ENCODE measurements around the gene CALCOCO1.
"Not testable (repeated sequence)": the region's sequence is repeated elsewhere in the genome, so short reads cannot be mapped to it uniquely, and the experiment has no call there.

CALCOCO1 gene

GRCh38 chr12:53729644-53730043 is 2.4 kb upstream of the CALCOCO1 start:
- no peaks in the 10 kb centered on the region for H3K36me3 ChIP-seq (ENCODE audit: insufficient read depth, low read length)
- no peaks in the 10 kb centered on the region for H3K9me3 ChIP-seq (ENCODE audit: insufficient read depth, low read depth, low read length)
- H3K4me1 ChIP-seq (ENCODE audit: insufficient read depth, low read length): peaks cover 8% of the 10 kb centered on the region; the same call in 1 of the 2 replicates
- H3K9ac ChIP-seq (ENCODE audit: low read depth, low read length): no peak overlapping the region
- H3K27me3 ChIP-seq (ENCODE audit: insufficient read depth, low read length): peaks cover 10% of the 10 kb centered on the region; the same call in 1 of the 2 replicates
- H3K4me3 ChIP-seq (ENCODE audit: low read length): no peak overlapping the region
- H3K27ac ChIP-seq (ENCODE audit: low read depth, low read length): no peak overlapping the region

- no peaks in the 10 kb centered on the region for H3K9me3 ChIP-seq (ENCODE audit: insufficient read depth, low read depth, low read length)
- no peaks in the 10 kb centered on the region for H3K27me3 ChIP-seq (ENCODE audit: insufficient read depth, low read length)
- no peak overlapping the region for H3K9ac ChIP-seq (ENCODE audit: low read depth, low read length)
- no peaks in the 10 kb centered on the region for H3K36me3 ChIP-seq (ENCODE audit: insufficient read depth, low read length)
- H3K4me3 ChIP-seq (ENCODE audit: low read length): peak overlapping the region; percentile 80
- 18% methylated on average over 4 of the region's 7 CpGs for WGBS
- H3K27ac ChIP-seq (ENCODE audit: low read depth, low read length): no peak overlapping the region; the same call in 1 of the 2 replicates
- peaks cover 8% of the 10 kb centered on the region; the same call in 1 of the 2 replicates for H3K4me1 ChIP-seq (ENCODE audit: insufficient read depth, low read length)
Measured at GRCh38 chr12:53728206-53728605, 954 bp upstream of the CALCOCO1 start.

GRCh38 chr12:53726946-53727309 is 324 bp downstream of the CALCOCO1 start:
- Histone ChIP-seq H3K9me3 (ENCODE audit: insufficient read depth, low read depth, low read length) (no peaks in the 10 kb centered on the region), H3K9ac (ENCODE audit: low read depth, low read length) (no peak overlapping the region), H3K4me1 (ENCODE audit: insufficient read depth, low read length) (peaks cover 8% of the 10 kb centered on the region; the same call in 1 of the 2 replicates), H3K27ac (ENCODE audit: low read depth, low read length) (no peak overlapping the region), H3K36me3 (ENCODE audit: insufficient read depth, low read length) (no peaks in the 10 kb centered on the region), H3K4me3 (ENCODE audit: low read length) (peak overlapping the region; percentile 80), H3K27me3 (ENCODE audit: insufficient read depth, low read length) (no peaks in the 10 kb centered on the region)
- WGBS: 8% methylated on average over 15 of the region's 15 CpGs

- Histone ChIP-seq H3K4me1 (ENCODE audit: insufficient read depth, low read length) (peaks cover 8% of the 10 kb centered on the region; the same call in 1 of the 2 replicates), H3K27ac (ENCODE audit: low read depth, low read length) (no peak overlapping the region), H3K27me3 (ENCODE audit: insufficient read depth, low read length) (no peaks in the 10 kb centered on the region), H3K36me3 (ENCODE audit: insufficient read depth, low read length) (no peaks in the 10 kb centered on the region), H3K4me3 (ENCODE audit: low read length) (peak overlapping the region; percentile 80), H3K9me3 (ENCODE audit: insufficient read depth, low read depth, low read length) (no peaks in the 10 kb centered on the region), H3K9ac (ENCODE audit: low read depth, low read length) (no peak overlapping the region)
- WGBS: 55% methylated on average over 2 of the region's 2 CpGs
Measured at GRCh38 chr12:53726341-53726740, 911 bp downstream of the CALCOCO1 start.

- WGBS: 45% methylated on average over 3 of the region's 4 CpGs
- no peaks in the 10 kb centered on the region for H3K27me3 ChIP-seq (ENCODE audit: insufficient read depth, low read length)
- no peaks in the 10 kb centered on the region for H3K36me3 ChIP-seq (ENCODE audit: insufficient read depth, low read length)
- H3K4me1 ChIP-seq (ENCODE audit: insufficient read depth, low read length): peaks cover 8% of the 10 kb centered on the region; the same call in 1 of the 2 replicates
- no peak overlapping the region for H3K9ac ChIP-seq (ENCODE audit: low read depth, low read length)
- no peaks in the 10 kb centered on the region for H3K9me3 ChIP-seq (ENCODE audit: insufficient read depth, low read depth, low read length)
- H3K4me3 ChIP-seq (ENCODE audit: low read length): no peak overlapping the region
- H3K27ac ChIP-seq (ENCODE audit: low read depth, low read length): no peak overlapping the region
Measured at GRCh38 chr12:53725824-53726223, 1.4 kb downstream of the CALCOCO1 start.

- WGBS: 95% methylated on average over 3 of the region's 3 CpGs
- no peaks in the 10 kb centered on the region for H3K9me3 ChIP-seq (ENCODE audit: insufficient read depth, low read depth, low read length)
- no peak overlapping the region for H3K4me3 ChIP-seq (ENCODE audit: low read length)
- no peaks in the 10 kb centered on the region for H3K36me3 ChIP-seq (ENCODE audit: insufficient read depth, low read length)
- H3K9ac ChIP-seq (ENCODE audit: low read depth, low read length): no peak overlapping the region
- H3K27me3 ChIP-seq (ENCODE audit: insufficient read depth, low read length): no peaks in the 10 kb centered on the region
- H3K27ac ChIP-seq (ENCODE audit: low read depth, low read length): no peak overlapping the region
- H3K4me1 ChIP-seq (ENCODE audit: insufficient read depth, low read length): no peaks in the 10 kb centered on the region
Measured at GRCh38 chr12:53722450-53723041, 4.7 kb downstream of the CALCOCO1 start.

- Histone ChIP-seq H3K27ac (ENCODE audit: low read depth, low read length) (no peak overlapping the region), H3K9ac (ENCODE audit: low read depth, low read length) (no peak overlapping the region), H3K27me3 (ENCODE audit: insufficient read depth, low read length) (no peaks in the 10 kb centered on the region), H3K9me3 (ENCODE audit: insufficient read depth, low read depth, low read length) (no peaks in the 10 kb centered on the region), H3K4me3 (ENCODE audit: low read length) (no peak overlapping the region), H3K4me1 (ENCODE audit: insufficient read depth, low read length) (no peaks in the 10 kb centered on the region), H3K36me3 (ENCODE audit: insufficient read depth, low read length) (no peaks in the 10 kb centered on the region)
- WGBS: 87% methylated on average over 1 of the region's 1 CpG
Measured at GRCh38 chr12:53720946-53721345, 6.3 kb downstream of the CALCOCO1 start.

- no peak overlapping the region for H3K4me3 ChIP-seq (ENCODE audit: low read length)
- no peaks in the 10 kb centered on the region for H3K36me3 ChIP-seq (ENCODE audit: insufficient read depth, low read length)
- H3K4me1 ChIP-seq (ENCODE audit: insufficient read depth, low read length): no peaks in the 10 kb centered on the region
- WGBS: 69% methylated on average over 2 of the region's 2 CpGs
- no peak overlapping the region for H3K27ac ChIP-seq (ENCODE audit: low read depth, low read length)
- no peaks in the 10 kb centered on the region for H3K9me3 ChIP-seq (ENCODE audit: insufficient read depth, low read depth, low read length)
- H3K9ac ChIP-seq (ENCODE audit: low read depth, low read length): no peak overlapping the region
- no peaks in the 10 kb centered on the region for H3K27me3 ChIP-seq (ENCODE audit: insufficient read depth, low read length)
Measured at GRCh38 chr12:53719649-53720048, 7.6 kb downstream of the CALCOCO1 start.

- H3K4me1 ChIP-seq (ENCODE audit: insufficient read depth, low read length); H3K9me3 ChIP-seq (ENCODE audit: insufficient read depth, low read depth, low read length); H3K9ac ChIP-seq (ENCODE audit: low read depth, low read length); H3K4me3 ChIP-seq (ENCODE audit: low read length); H3K27me3 ChIP-seq (ENCODE audit: insufficient read depth, low read length); H3K27ac ChIP-seq (ENCODE audit: low read depth, low read length); H3K36me3 ChIP-seq (ENCODE audit: insufficient read depth, low read length): not testable (repeated sequence)
- WGBS: 93% methylated on average over 6 of the region's 6 CpGs
Measured at GRCh38 chr12:53718567-53718966, 8.7 kb downstream of the CALCOCO1 start.

GRCh38 chr12:53717319-53717718 is 9.9 kb downstream of the CALCOCO1 start:
- Histone ChIP-seq H3K9me3 (ENCODE audit: insufficient read depth, low read depth, low read length) (no peaks in the 10 kb centered on the region), H3K9ac (ENCODE audit: low read depth, low read length) (no peak overlapping the region), H3K27me3 (ENCODE audit: insufficient read depth, low read length) (no peaks in the 10 kb centered on the region), H3K4me3 (ENCODE audit: low read length) (no peak overlapping the region), H3K4me1 (ENCODE audit: insufficient read depth, low read length) (no peaks in the 10 kb centered on the region), H3K36me3 (ENCODE audit: insufficient read depth, low read length) (no peaks in the 10 kb centered on the region), H3K27ac (ENCODE audit: low read depth, low read length) (no peak overlapping the region)
- WGBS: 88% methylated on average over 5 of the region's 5 CpGs

- no peaks in the 10 kb centered on the region for H3K9me3 ChIP-seq (ENCODE audit: insufficient read depth, low read depth, low read length)
- no peak overlapping the region for H3K9ac ChIP-seq (ENCODE audit: low read depth, low read length)
- H3K27me3 ChIP-seq (ENCODE audit: insufficient read depth, low read length): peaks cover 3% of the 10 kb centered on the region
- no peaks in the 10 kb centered on the region for H3K36me3 ChIP-seq (ENCODE audit: insufficient read depth, low read length)
- no peak overlapping the region for H3K27ac ChIP-seq (ENCODE audit: low read depth, low read length)
- H3K4me3 ChIP-seq (ENCODE audit: low read length): no peak overlapping the region
- no peaks in the 10 kb centered on the region for H3K4me1 ChIP-seq (ENCODE audit: insufficient read depth, low read length)
- WGBS: 84% methylated on average over 2 of the region's 4 CpGs
Measured at GRCh38 chr12:53714004-53714403, 13.2 kb downstream of the CALCOCO1 start.

GRCh38 chr12:53713516-53713915 is 13.7 kb downstream of the CALCOCO1 start:
- H3K27ac ChIP-seq (ENCODE audit: low read depth, low read length): no peak overlapping the region
- H3K36me3 ChIP-seq (ENCODE audit: insufficient read depth, low read length): no peaks in the 10 kb centered on the region
- H3K9me3 ChIP-seq (ENCODE audit: insufficient read depth, low read depth, low read length): no peaks in the 10 kb centered on the region
- no peaks in the 10 kb centered on the region for H3K4me1 ChIP-seq (ENCODE audit: insufficient read depth, low read length)
- H3K27me3 ChIP-seq (ENCODE audit: insufficient read depth, low read length): peaks cover 8% of the 10 kb centered on the region
- 89% methylated on average over 9 of the region's 9 CpGs for WGBS
- no peak overlapping the region for H3K9ac ChIP-seq (ENCODE audit: low read depth, low read length)
- H3K4me3 ChIP-seq (ENCODE audit: low read length): no peak overlapping the region
